ENCODE data around the gene TIGD6.
"Not testable (repeated sequence)": the region's sequence is repeated elsewhere in the genome, so short reads cannot be mapped to it uniquely, and the experiment has no call there.

The TIGD6 gene

GRCh38 chr5:150000256-150000989 is at the start of gene TIGD6, which contains the start of gene HMGXB3:
Gene TIGD6, minus strand, starts transcription at chr5:150000654. Its CDS starts 4,306 bp downstream, at chr5:149996348.
Gene HMGXB3, plus strand, starts transcription at chr5:150000739. Its CDS starts 4,114 bp downstream, at chr5:150004853.
- peak; percentile 90 for DNase-seq (ENCODE audit: low read depth)

DNA sequence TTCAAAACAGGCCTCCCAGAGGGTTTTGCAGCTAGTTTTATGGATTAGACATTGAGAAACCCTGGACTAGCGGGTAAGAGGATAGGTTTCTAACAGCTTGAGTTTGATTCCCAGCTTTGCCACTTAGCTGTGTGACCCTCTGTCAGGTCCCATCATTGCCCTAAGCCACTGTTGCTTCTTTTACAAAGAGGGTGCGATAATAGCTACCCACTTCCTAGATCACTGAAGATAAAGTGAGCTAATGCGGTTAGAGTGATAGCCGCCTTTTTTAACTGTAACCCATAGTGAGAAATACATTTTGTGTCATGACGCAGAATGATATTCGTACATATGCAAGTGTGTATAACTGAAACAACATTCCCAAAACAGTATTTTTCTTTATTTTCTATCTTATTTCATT is 45.6 kb upstream of the TIGD6 start:
- DNase-seq (ENCODE audit: low read depth): no peak

DNA sequence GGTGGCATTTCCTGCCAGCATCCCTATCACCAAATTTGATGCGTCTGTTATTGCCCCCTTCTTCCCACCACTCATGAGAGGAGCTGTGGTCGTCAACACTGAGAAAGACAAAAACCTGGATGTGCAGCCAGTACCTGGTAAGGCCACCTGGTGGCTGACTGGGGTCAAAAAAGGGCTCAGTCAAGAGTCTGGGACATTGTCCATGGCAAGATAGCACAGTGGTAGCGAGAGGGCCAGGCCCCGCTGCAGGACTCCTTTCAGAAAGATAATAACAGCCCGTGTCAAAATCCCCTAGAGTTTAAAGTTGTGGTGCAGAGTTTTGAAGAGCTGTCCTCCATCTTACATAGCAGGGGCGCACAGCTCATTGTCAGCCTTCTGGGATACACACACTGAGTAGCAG is 45.1 kb upstream of the TIGD6 start:
- no peak for DNase-seq (ENCODE audit: low read depth)

DNA sequence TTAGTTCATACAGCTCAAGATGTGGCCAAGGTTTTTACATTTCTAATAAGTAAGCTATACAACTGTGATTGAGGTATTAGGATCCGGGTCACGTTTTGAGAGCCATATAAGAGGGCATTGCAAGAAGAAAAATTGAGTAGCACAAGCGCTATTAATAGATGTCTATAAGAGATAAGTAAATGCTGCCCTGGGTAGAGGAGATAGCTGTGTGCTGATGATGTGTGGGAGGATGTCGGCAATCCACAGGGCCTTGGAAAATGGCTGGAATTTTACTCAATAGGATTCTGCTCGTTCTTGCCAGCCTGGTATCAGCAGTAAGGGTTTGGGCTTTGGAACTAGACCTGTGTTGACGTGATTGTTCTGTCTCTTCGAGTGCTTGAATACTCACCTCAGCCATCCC is 44.3 kb upstream of the TIGD6 start:
- no peak for DNase-seq (ENCODE audit: low read depth)

GRCh38 chr5:150044329-150044681 is 43.9 kb upstream of the TIGD6 start:
- DNase-seq (ENCODE audit: low read depth): no peak

GRCh38 chr5:150043657-150044328 is 43.3 kb upstream of the TIGD6 start:
- no peak for DNase-seq (ENCODE audit: low read depth)

- no peak for DNase-seq (ENCODE audit: low read depth)
Observed at GRCh38 chr5:150042459-150042858, 42.0 kb upstream of the TIGD6 start.

GRCh38 chr5:150038547-150038946 is 38.1 kb upstream of the TIGD6 start:
- no peak for DNase-seq (ENCODE audit: low read depth)

GRCh38 chr5:150036513-150036912 is 36.1 kb upstream of the TIGD6 start:
- DNase-seq (ENCODE audit: low read depth): no peak

- DNase-seq (ENCODE audit: low read depth): no peak
Observed at GRCh38 chr5:150035139-150035895, 34.9 kb upstream of the TIGD6 start.

GRCh38 chr5:150034662-150035061 is 34.2 kb upstream of the TIGD6 start:
- no peak for DNase-seq (ENCODE audit: low read depth)

- DNase-seq (ENCODE audit: low read depth): no peak
Observed at GRCh38 chr5:150033334-150033733, 32.9 kb upstream of the TIGD6 start.

- DNase-seq (ENCODE audit: low read depth): not testable (repeated sequence)
Observed at GRCh38 chr5:150028047-150028446, 27.6 kb upstream of the TIGD6 start.

- DNase-seq (ENCODE audit: low read depth): no peak
Observed at GRCh38 chr5:150026682-150027172, 26.3 kb upstream of the TIGD6 start.

GRCh38 chr5:150024346-150024984 is 24.0 kb upstream of the TIGD6 start:
- no peak for DNase-seq (ENCODE audit: low read depth)

- DNase-seq (ENCODE audit: low read depth): no peak
Observed at GRCh38 chr5:150023136-150023535, 22.7 kb upstream of the TIGD6 start.

DNA sequence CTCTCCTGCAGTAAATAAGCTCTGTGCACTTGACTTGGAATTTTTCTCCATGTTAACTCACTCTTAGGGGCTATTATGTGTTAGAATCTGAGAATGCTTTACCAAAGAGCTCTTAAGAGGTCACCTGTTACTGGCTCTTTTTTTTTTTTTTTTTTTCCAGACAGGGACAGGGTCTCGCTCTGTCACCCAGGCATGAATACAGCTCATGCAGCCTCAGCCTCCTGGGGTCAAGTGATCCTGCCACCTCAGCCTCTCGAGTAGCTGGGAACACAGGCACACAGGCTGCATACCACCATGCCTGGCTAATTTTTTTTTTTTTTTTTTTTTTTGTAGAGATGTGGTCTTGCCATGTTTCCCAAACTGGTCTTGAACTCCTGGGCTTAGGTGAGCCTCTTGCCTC is 22.2 kb upstream of the TIGD6 start:
- no peak for DNase-seq (ENCODE audit: low read depth)

GRCh38 chr5:150022158-150022531 is 21.7 kb upstream of the TIGD6 start:
- no peak for DNase-seq (ENCODE audit: low read depth)

DNA sequence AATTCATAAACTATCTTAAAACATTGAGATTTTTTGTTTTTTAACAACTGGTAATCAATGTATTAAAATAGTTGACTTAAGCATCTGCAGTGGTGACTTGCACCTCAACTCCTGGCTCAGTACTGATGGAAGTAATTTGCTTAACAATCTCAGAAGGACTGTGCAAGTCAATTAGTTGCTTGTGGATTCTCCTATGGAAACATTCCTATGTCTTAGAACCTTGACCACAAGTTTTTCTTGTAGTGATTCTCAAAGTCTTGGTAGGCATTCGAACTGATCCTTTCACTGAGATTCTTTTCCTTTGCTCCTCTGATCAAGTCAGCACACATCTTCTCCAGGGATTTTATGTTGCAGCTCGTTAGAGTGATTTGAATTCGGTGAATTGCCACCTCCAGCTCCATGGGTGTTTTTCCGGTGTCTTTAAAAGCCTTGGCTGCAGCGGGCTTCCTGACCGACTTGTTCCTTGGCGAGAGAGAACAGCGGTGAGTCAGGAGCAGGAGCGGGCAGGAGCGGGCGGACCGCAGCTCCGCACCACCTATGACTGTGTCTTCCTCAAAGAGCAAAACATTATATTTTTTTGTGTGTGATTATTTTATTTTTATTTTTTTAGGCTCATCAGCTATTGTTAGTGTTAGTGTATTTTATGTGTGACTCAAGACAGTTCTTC is 21.2 kb upstream of the TIGD6 start:
- no peak for DNase-seq (ENCODE audit: low read depth)

GRCh38 chr5:150020249-150020648 is 19.8 kb upstream of the TIGD6 start:
- no peak for DNase-seq (ENCODE audit: low read depth)

GRCh38 chr5:150017226-150018005 is 17.0 kb upstream of the TIGD6 start:
- no peak for DNase-seq (ENCODE audit: low read depth)

All from activated T-cell treated with anti-CD3 and anti-CD28 coated beads for 48 hours (primary cell).